GM19324 (cell line): ENCODE data around the gene ENAH.
"Not testable (repeated sequence)": the region's sequence is repeated elsewhere in the genome, so short reads cannot be mapped to it uniquely, and the experiment has no call there.

ENCODE experiments used
- ATAC-seq: cut with Tn5 transposase; IDR thresholded peaks from one replicate; pipeline ENCODE4 v1.9.1; 2021; ENCODE audit warnings: mild to moderate bottlenecking, moderate library complexity; ENCODE audit not compliant: unreplicated experiment, low FRiP score

Gene ENAH

GRCh38 chr1:225677350-225678124, 24.6 kb upstream of the ENAH start:
- no peak for ATAC-seq

DNA sequence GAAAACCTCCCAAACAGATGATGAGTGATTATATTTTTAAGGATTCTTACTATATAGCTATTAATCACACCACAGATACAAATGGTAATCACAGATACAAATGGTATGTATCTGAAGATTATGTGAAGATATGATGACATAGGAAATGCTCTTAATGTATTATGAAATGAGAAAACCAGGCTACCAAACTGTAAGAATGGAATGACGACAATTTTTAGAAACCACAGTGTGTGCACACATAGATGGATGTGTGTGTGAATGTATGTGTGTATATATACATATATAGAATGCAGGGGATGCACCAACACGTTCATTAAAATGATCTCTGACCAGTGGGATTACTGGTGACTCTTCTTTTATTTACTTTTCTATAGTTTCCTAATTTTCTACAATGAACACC, 21.5 kb upstream of the ENAH start:
- no peak for ATAC-seq

DNA sequence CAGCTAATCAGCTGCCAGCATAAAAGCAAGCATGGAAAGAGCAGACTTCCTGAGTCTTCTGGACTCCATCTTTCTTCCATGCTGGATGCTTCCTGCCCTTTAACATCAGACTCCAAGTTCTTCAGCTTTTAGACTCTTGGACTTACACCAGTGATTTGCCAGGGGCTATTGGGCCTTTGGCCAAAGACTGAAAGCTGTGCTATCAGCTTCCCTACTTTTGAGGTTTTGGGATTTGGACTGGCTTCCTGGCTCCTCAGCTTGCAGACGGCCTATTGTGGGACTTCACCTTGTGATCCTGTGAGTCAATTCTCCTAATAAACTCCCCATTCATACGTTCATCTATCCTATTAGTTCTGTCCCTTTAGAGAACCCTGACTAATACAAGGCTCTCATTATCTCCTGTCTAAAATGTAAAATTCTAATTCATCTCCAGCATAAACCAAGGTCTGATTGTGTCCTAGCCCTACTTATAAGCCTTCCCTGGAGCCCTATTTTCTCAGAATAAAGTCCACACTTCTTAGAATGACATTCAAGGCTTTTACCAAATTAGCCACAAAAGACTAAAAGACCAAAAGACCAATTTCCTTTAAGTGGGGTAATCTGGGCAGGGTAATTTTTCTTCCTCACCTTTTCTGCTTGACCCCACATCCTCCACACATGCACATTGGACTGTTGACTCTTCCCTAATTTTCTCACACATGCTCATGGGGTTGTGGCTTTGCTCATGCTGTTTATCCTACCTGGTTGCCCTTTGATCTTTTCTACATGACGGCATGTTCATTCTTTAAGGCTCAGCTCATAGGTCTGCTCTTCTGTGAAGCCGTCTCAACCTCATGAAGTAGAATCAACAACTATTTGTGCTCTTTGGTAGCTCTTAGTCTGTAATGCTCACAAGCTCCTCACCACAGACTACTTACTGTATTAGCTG, 18.1 kb upstream of the ENAH start:
- no peak for ATAC-seq

DNA sequence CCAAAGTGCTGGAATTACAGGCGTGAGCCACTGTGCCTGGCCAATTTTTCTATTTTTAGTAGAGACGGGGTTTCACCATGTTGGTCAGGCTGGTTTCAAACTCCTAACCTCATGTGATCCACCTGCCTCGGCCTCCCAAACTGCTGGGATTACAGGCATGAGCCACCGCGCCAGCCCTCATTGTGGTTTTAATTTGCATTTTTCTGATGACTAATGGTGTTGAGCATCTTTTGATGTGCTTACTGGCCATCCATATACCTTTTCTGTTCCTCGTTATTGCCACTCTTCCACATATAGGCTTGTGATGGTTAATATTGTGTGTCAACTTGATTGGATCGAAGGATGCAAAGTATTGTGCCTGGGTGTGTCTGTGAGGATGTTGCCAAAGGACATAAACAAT, 17.4 kb upstream of the ENAH start:
- ATAC-seq, result no peak

DNA sequence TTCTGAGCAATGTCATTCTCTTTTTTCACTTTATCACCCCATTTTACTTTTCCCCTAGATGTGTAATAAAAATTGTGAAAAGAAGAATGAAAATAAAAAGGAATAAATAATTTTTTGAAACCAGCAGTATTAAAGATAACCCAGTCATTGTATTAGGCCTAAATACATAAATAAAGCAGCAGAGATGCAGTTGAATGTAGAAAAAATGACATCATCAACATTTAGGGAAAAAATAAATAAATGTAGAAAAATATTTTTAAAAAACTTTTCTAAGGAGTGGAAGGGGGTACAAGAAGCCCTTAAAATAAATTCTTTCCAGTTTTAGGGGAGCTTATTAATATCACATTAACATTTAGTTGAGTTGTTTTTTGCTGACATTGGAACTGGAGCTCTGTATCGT, 15.3 kb upstream of the ENAH start:
- ATAC-seq, result no peak

DNA sequence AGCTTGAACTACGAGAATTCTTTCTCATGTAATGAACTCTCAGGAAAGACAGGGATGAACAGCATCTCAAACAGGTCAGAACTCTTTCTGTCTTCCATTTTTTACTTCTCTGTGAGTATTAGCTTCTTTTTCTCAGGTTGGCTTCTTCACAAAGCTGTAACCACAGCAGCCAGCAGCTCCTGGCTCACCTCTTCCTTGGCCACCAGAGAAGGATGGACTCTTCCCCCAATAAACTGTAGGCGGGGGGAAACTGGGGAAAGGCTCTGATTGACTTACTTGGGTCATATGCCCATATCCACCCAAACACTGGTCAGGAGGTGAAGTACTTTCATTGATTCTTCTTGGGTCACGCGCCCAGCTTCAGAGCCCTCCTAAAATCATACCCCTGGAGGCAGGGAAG, 14.4 kb upstream of the ENAH start:
- no peak for ATAC-seq

DNA sequence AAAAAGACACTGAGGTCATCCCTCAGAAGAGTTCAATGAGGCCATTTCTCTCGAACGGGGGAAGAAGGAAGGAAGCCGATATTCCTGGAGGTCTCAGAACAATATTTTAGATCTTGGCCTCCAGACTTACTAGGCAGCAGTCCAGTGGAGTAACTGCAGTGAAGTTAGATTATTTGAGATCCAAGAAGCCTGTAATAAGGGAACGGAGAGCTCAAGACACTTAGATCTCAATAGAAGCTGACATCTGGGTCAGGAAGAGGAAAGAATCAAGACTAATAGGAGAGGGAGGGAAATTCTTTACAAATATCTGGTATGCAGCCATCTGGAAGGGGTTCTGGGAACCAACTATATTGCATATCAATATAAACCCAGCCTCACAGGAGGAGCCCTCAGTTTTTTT, 13.6 kb upstream of the ENAH start:
- no peak for ATAC-seq

DNA sequence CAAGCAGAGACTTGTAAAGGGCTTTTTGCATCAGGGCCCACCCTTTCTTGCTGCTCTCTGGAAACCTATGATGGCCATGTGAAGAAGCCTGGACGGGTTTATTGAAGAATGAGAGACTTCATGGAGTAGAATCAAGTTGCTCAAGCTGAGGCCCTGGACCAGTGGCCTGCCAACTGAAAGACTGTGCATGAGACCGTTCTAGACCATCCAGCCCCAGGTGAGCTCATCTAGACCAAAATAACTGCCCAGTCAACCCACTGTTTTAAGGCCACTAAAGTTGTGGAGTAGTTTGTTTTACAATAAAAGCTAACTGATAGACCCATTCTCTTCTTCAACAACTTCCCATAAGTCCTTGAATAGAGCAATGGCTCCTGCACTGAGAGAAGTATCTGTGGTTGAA, 11.8 kb upstream of the ENAH start:
- no peak for ATAC-seq

GRCh38 chr1:225662155-225662554, 9.2 kb upstream of the ENAH start:
- ATAC-seq, result no peak

DNA sequence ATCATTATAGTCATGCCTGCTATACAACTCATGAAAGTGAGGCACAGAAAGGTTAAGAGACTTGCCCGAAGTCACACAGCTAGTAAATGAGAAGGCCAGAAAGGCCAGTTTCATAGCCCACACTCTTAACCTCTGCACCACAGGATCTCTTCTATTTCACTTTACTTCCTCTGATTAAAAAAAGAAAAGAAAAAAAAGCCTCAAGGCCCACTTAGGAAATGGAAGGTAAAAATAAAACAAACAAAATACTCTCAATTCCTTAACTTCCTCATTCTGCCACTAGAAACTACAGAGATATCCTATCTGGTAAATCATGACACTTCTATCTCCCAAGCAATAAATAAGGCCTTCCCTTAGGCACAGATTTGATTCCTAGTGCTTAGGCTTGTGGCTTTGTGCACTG, 7.6 kb upstream of the ENAH start:
- ATAC-seq, result no peak

- ATAC-seq, result no peak
Measured at GRCh38 chr1:225658041-225658440, 5.1 kb upstream of the ENAH start.

GRCh38 chr1:225657462-225657989, 4.6 kb upstream of the ENAH start:
- ATAC-seq, result no peak

DNA sequence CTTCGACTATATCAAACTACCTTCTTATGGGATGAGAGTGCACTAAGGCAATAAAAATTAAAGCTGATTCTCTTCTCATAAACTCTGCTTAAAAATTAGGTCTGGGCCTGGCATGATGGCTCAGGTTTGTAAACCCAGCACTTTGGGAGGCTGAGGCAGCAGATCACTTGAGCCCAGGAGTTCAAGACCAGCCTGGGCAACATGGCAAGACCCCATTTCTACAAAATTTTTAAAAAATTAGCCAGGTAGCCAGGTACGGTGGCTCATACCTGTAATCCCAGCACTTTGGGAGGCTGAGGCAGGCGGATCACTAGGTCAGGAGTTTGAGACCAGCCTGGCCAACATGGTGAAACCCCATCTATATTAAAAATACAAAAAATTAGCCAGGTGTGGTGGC, 3.3 kb upstream of the ENAH start:
- not testable (repeated sequence) for ATAC-seq

GRCh38 chr1:225655509-225656258, 2.8 kb upstream of the ENAH start:
- no peak for ATAC-seq

GRCh38 chr1:225654688-225655508, 2.0 kb upstream of the ENAH start:
- ATAC-seq, result no peak

- no peak for ATAC-seq
Measured at GRCh38 chr1:225654277-225654597, 1.3 kb upstream of the ENAH start.

- ATAC-seq, result peak; percentile 45
Measured at GRCh38 chr1:225653463-225654276, 747 bp upstream of the ENAH start.

DNA sequence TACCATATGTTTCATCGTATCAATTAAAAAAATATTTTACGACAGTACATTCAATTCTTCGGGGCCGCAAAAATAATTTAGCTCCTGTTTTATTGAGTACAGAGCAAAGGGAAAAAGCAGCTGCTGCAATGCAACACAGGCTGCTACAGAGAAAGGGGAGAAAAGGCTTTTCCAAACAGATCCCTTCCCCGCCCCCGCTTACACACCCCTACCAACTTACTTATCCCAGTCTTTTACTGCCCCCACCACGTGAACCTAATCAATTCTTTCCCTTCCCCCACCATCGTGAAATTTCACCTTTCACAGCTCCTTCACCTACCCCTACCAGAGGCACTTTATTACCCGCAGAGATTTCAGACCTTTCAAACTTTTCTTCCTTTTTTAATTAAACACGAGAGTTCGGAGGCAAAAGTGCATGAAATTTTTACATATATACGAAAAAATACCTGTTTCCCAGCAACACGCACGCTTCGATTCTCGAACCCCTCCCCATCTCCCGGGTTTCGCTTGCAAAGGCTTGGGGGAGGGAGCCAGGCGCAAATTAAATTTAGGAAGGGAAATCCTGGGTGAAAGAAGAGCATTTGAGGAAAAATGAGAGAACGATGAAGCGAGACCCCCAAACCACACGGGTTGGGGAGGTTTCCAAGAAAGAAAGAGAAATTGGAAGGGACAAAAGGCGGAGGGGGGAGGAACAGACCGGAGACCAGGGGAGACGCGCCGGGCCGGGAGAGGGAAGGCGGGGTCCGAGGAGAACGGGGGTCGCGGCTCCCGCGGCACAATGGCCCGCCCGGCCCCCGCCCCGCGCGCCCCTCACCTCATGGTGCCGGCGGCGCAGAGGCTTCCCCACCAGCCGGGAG, 823 bp downstream of the ENAH start:
- ATAC-seq, result no peak
